ENCODE data around the gene RPLP1. TPM values are rescaled to one million over a fixed set of nuclear protein-coding genes. Genes with fewer than 3 reads are reported as not detected.

RPLP1 gene
- total and polyA plus RNA-seq, 2 of the 8 experiments (the other 6 are each of a cell fraction or from before 2014, with no cell fraction given) = 2,089 to 4,387 TPM

- TF ChIP-seq, protein P1, sequence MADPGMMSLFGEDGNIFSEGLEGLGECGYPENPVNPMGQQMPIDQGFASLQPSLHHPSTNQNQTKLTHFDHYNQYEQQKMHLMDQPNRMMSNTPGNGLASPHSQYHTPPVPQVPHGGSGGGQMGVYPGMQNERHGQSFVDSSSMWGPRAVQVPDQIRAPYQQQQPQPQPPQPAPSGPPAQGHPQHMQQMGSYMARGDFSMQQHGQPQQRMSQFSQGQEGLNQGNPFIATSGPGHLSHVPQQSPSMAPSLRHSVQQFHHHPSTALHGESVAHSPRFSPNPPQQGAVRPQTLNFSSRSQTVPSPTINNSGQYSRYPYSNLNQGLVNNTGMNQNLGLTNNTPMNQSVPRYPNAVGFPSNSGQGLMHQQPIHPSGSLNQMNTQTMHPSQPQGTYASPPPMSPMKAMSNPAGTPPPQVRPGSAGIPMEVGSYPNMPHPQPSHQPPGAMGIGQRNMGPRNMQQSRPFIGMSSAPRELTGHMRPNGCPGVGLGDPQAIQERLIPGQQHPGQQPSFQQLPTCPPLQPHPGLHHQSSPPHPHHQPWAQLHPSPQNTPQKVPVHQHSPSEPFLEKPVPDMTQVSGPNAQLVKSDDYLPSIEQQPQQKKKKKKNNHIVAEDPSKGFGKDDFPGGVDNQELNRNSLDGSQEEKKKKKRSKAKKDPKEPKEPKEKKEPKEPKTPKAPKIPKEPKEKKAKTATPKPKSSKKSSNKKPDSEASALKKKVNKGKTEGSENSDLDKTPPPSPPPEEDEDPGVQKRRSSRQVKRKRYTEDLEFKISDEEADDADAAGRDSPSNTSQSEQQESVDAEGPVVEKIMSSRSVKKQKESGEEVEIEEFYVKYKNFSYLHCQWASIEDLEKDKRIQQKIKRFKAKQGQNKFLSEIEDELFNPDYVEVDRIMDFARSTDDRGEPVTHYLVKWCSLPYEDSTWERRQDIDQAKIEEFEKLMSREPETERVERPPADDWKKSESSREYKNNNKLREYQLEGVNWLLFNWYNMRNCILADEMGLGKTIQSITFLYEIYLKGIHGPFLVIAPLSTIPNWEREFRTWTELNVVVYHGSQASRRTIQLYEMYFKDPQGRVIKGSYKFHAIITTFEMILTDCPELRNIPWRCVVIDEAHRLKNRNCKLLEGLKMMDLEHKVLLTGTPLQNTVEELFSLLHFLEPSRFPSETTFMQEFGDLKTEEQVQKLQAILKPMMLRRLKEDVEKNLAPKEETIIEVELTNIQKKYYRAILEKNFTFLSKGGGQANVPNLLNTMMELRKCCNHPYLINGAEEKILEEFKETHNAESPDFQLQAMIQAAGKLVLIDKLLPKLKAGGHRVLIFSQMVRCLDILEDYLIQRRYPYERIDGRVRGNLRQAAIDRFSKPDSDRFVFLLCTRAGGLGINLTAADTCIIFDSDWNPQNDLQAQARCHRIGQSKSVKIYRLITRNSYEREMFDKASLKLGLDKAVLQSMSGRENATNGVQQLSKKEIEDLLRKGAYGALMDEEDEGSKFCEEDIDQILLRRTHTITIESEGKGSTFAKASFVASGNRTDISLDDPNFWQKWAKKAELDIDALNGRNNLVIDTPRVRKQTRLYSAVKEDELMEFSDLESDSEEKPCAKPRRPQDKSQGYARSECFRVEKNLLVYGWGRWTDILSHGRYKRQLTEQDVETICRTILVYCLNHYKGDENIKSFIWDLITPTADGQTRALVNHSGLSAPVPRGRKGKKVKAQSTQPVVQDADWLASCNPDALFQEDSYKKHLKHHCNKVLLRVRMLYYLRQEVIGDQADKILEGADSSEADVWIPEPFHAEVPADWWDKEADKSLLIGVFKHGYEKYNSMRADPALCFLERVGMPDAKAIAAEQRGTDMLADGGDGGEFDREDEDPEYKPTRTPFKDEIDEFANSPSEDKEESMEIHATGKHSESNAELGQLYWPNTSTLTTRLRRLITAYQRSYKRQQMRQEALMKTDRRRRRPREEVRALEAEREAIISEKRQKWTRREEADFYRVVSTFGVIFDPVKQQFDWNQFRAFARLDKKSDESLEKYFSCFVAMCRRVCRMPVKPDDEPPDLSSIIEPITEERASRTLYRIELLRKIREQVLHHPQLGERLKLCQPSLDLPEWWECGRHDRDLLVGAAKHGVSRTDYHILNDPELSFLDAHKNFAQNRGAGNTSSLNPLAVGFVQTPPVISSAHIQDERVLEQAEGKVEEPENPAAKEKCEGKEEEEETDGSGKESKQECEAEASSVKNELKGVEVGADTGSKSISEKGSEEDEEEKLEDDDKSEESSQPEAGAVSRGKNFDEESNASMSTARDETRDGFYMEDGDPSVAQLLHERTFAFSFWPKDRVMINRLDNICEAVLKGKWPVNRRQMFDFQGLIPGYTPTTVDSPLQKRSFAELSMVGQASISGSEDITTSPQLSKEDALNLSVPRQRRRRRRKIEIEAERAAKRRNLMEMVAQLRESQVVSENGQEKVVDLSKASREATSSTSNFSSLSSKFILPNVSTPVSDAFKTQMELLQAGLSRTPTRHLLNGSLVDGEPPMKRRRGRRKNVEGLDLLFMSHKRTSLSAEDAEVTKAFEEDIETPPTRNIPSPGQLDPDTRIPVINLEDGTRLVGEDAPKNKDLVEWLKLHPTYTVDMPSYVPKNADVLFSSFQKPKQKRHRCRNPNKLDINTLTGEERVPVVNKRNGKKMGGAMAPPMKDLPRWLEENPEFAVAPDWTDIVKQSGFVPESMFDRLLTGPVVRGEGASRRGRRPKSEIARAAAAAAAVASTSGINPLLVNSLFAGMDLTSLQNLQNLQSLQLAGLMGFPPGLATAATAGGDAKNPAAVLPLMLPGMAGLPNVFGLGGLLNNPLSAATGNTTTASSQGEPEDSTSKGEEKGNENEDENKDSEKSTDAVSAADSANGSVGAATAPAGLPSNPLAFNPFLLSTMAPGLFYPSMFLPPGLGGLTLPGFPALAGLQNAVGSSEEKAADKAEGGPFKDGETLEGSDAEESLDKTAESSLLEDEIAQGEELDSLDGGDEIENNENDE (IDR thresholded peaks at IDR 0.05; ENCODE audit: insufficient replicate concordance, low read length) = no peak
- TF ChIP-seq KDM5A (IDR thresholded peaks at IDR 0.05; ENCODE audit: low read length) (no peak), CBX8 (IDR thresholded peaks at IDR 0.05; ENCODE audit: borderline replicate concordance, low read depth, low read length) (no peak), SIX5 (IDR thresholded peaks at IDR 0.05; ENCODE audit: low read depth, low read length) (no peak), EP300 (IDR thresholded peaks at IDR 0.05; ENCODE audit: borderline replicate concordance in 1 of 2, low read depth in 2 of 2, low read length in 2 of 2) (no peak), JUN (IDR thresholded peaks at IDR 0.05; ENCODE audit: low read depth, low read length) (no peak), SP4 (IDR thresholded peaks at IDR 0.05; ENCODE audit: low read length) (no peak), GTF2F1 (IDR thresholded peaks at IDR 0.05; ENCODE audit: borderline replicate concordance, low read depth, low read length) (no peak), BACH1 (IDR thresholded peaks at IDR 0.05; ENCODE audit: low read length) (no peak), SAP30 (IDR thresholded peaks at IDR 0.05; ENCODE audit: insufficient read depth, insufficient replicate concordance, low read length) (no peak), ATF3 (IDR thresholded peaks at IDR 0.05; ENCODE audit: insufficient read depth, low read depth, low read length) (no peak)
Observed at GRCh38 chr15:69498987-69499386, 46.4 kb downstream of the RPLP1 start (continued).

Measured in H1 (cell line).